Type B pancreatic cell (in vitro differentiated cells): Measurements from ENCODE around the gene CD70. TPM values are rescaled to one million over a fixed set of nuclear protein-coding genes. Genes with fewer than 3 reads are reported as not detected.
"Not testable (repeated sequence)": the region's sequence is repeated elsewhere in the genome, so short reads cannot be mapped to it uniquely, and the experiment has no call there.

Experiments used
- DNase-seq: peaks from one replicate; pipeline ENCODE4 v3.0.0; 2021; ENCODE audit warnings: mixed read lengths; ENCODE audit not compliant: unreplicated experiment; ENCODE audit errors: extremely low spot score
- H3K27ac Mint-ChIP-seq: 2 replicates; pipeline ENCODE4 v1.8.0; 2021; ENCODE audit warnings: mild to moderate bottlenecking, mixed read lengths
- H3K27me3 Mint-ChIP-seq: 2 replicates; pipeline ENCODE4 v1.8.0; 2021; ENCODE audit warnings: mixed read lengths
- H3K36me3 Mint-ChIP-seq: 2 replicates; pipeline ENCODE4 v1.8.0; 2021; ENCODE audit warnings: mixed read lengths
- H3K4me1 Mint-ChIP-seq: one replicate; pipeline ENCODE4 v1.8.0; 2021; ENCODE audit warnings: mixed read lengths; ENCODE audit not compliant: unreplicated experiment
- H3K4me3 Mint-ChIP-seq: 2 replicates; pipeline ENCODE4 v1.8.0; 2021; ENCODE audit warnings: mild to moderate bottlenecking, mixed read lengths
- H3K9me3 Mint-ChIP-seq: 2 replicates; pipeline ENCODE4 v1.8.0; 2021; ENCODE audit warnings: mixed read lengths
- CTCF ChIP-seq: fragments of 200-600 bp; sonication (generic); conservative IDR thresholded peaks from 2 replicates; pipeline ENCODE4 v1.5.0; 2021; ENCODE audit warnings: antibody characterized with exemption, mild to moderate bottlenecking
- total RNA-seq: library from RNA; stranded (reverse); gene quantifications from 2 replicates; pipeline ENCODE4 v1.2.1, GENCODE V29; 2021; ENCODE audit warnings: low replicate concordance

The CD70 gene
- total RNA-seq, 1 donor from 2014 or later = 1.0 TPM

GRCh38 chr19:6586056-6586455, 4.9 kb downstream of the CD70 start:
- H3K27ac Mint-ChIP-seq = no peak overlapping the region

GRCh38 chr19:6582515-6583484, 8.2 kb downstream of the CD70 start:
- not testable (repeated sequence) for H3K4me1 Mint-ChIP-seq, H3K4me3 Mint-ChIP-seq, DNase-seq, H3K9me3 Mint-ChIP-seq, H3K27ac Mint-ChIP-seq, H3K36me3 Mint-ChIP-seq
- H3K27me3 Mint-ChIP-seq = peaks cover 39% of the 10 kb centered on the region

More at GRCh38 chr19:6586056-6586455, 4.9 kb downstream of the CD70 start:
- H3K9me3 Mint-ChIP-seq = no peaks in the 10 kb centered on the region
- H3K36me3 Mint-ChIP-seq = no peaks in the 10 kb centered on the region
- H3K27me3 Mint-ChIP-seq = peaks cover 70% of the 10 kb centered on the region
- peaks cover 11% of the 10 kb centered on the region for H3K4me1 Mint-ChIP-seq
- no peak for DNase-seq
- no peak for TF ChIP-seq CTCF
- H3K4me3 Mint-ChIP-seq = peak overlapping the region; percentile 52

- no peaks in the 10 kb centered on the region for H3K4me1 Mint-ChIP-seq
- no peak overlapping the region for H3K4me3 Mint-ChIP-seq
- peaks cover 6% of the 10 kb centered on the region for H3K9me3 Mint-ChIP-seq
- no peak for TF ChIP-seq CTCF
- H3K27ac Mint-ChIP-seq = no peak overlapping the region
- DNase-seq = no peak
- H3K27me3 Mint-ChIP-seq = peaks cover 15% of the 10 kb centered on the region
- peaks cover 3% of the 10 kb centered on the region for H3K36me3 Mint-ChIP-seq
These were observed 10.6 kb downstream of the CD70 start for GRCh38 chr19:6580313-6580712.

GRCh38 chr19:6579450-6580178, 11.3 kb downstream of the CD70 start:
- Mint-ChIP-seq H3K4me1 (no peaks in the 10 kb centered on the region), H3K4me3 (no peak overlapping the region), H3K36me3 (peaks cover 3% of the 10 kb centered on the region), H3K27me3 (peaks cover 10% of the 10 kb centered on the region), H3K9me3 (peaks cover 6% of the 10 kb centered on the region), H3K27ac (no peak overlapping the region)
- TF ChIP-seq CTCF = no peak
- no peak for DNase-seq

GRCh38 chr19:6577476-6578125, 13.3 kb downstream of the CD70 start:
- no peak for DNase-seq
- peaks cover 7% of the 10 kb centered on the region for H3K27me3 Mint-ChIP-seq
- no peak overlapping the region for H3K4me3 Mint-ChIP-seq
- H3K9me3 Mint-ChIP-seq = peaks cover 6% of the 10 kb centered on the region
- TF ChIP-seq CTCF = no peak
- H3K36me3 Mint-ChIP-seq = peaks cover 3% of the 10 kb centered on the region
- H3K4me1 Mint-ChIP-seq = no peaks in the 10 kb centered on the region
- H3K27ac Mint-ChIP-seq = no peak overlapping the region
